Measurements from ENCODE around the gene SH3RF3. TPM values are rescaled to one million over a fixed set of nuclear protein-coding genes. Genes with fewer than 3 reads are reported as not detected.

The SH3RF3 gene
- total RNA-seq, 2 experiments from 2014 or later: 1.4 TPM

- peaks cover 3% of the 10 kb centered on the region for H3K4me1 Mint-ChIP-seq
- ATAC-seq (no peak), DNase-seq (no peak)
- H3K4me3 Mint-ChIP-seq: no peak overlapping the region
- H3K9me3 Mint-ChIP-seq (ENCODE audit: low read depth): no peaks in the 10 kb centered on the region
- intact Hi-C loops (cut with DNase I, micrococcal nuclease): loop anchor here in 1 of 2 experiments (5.0 kb wide), 1 partner anchor 51 kb away; no protein-coding TSS in a partner anchor
- H3K36me3 Mint-ChIP-seq (ENCODE audit: low read depth): no peaks in the 10 kb centered on the region
- no peak overlapping the region for H3K27ac Mint-ChIP-seq
- POLR2A ChIA-PET: no interaction called here
- H3K27me3 Mint-ChIP-seq: no peaks in the 10 kb centered on the region
- CTCF ChIA-PET: interaction anchor here (0.8 kb wide), 1 partner anchor 28 kb away, joined by 3 read pairs; no protein-coding TSS in a partner anchor
These were observed 57.7 kb downstream of the SH3RF3 start for GRCh38 chr2:109186656-109187250.

- intact Hi-C loops (cut with DNase I, micrococcal nuclease): loop anchor here in 1 of 2 experiments (5.0 kb wide), 1 partner anchor 49 kb away; no protein-coding TSS in a partner anchor
- POLR2A ChIA-PET: no interaction called here
- CTCF ChIA-PET: no interaction called here
These were observed 58.9 kb downstream of the SH3RF3 start for GRCh38 chr2:109187711-109188495.

GRCh38 chr2:109188496-109188890 lies 59.5 kb downstream of the SH3RF3 start:
- DNase-seq (no peak), ATAC-seq (no peak)
- H3K27me3 Mint-ChIP-seq: peaks cover 1% of the 10 kb centered on the region
- CTCF ChIA-PET: interaction anchor here (0.7 kb wide), 1 partner anchor 21 kb away, joined by 3 read pairs; no protein-coding TSS in a partner anchor
- no peaks in the 10 kb centered on the region for H3K4me1 Mint-ChIP-seq
- H3K4me3 Mint-ChIP-seq: no peak overlapping the region
- no peaks in the 10 kb centered on the region for H3K9me3 Mint-ChIP-seq (ENCODE audit: low read depth)
- no peak overlapping the region for H3K27ac Mint-ChIP-seq
- POLR2A ChIA-PET: no interaction called here
- intact Hi-C loops (cut with DNase I, micrococcal nuclease): loop anchor here in 1 of 2 experiments (5.0 kb wide), 1 partner anchor 49 kb away; no protein-coding TSS in a partner anchor
- no peaks in the 10 kb centered on the region for H3K36me3 Mint-ChIP-seq (ENCODE audit: low read depth)

More at GRCh38 chr2:109187711-109188495, 58.9 kb downstream of the SH3RF3 start:
- H3K27me3 Mint-ChIP-seq: peaks cover 1% of the 10 kb centered on the region
- H3K4me1 Mint-ChIP-seq: peaks cover 3% of the 10 kb centered on the region
- H3K9me3 Mint-ChIP-seq (ENCODE audit: low read depth): no peaks in the 10 kb centered on the region
- H3K4me3 Mint-ChIP-seq: no peak overlapping the region
- ATAC-seq: no peak
- no peaks in the 10 kb centered on the region for H3K36me3 Mint-ChIP-seq (ENCODE audit: low read depth)
- H3K27ac Mint-ChIP-seq: no peak overlapping the region
- DNase-seq: no peak

- Mint-ChIP-seq H3K36me3 (ENCODE audit: low read depth) (no peaks in the 10 kb centered on the region), H3K27ac (no peak overlapping the region), H3K27me3 (peaks cover 1% of the 10 kb centered on the region), H3K4me1 (no peaks in the 10 kb centered on the region), H3K4me3 (no peak overlapping the region), H3K9me3 (ENCODE audit: low read depth) (no peaks in the 10 kb centered on the region)
- ChIA-PET POLR2A (no interaction called here), CTCF (interaction anchor here (0.7 kb wide), 1 partner anchor 22 kb away, joined by 3 read pairs; no protein-coding TSS in a partner anchor)
- no peak for DNase-seq
- intact Hi-C loops (cut with DNase I, micrococcal nuclease): loop anchor here in 1 of 2 experiments (5.0 kb wide), 1 partner anchor 48 kb away; no protein-coding TSS in a partner anchor
- ATAC-seq: no peak
These were observed 59.9 kb downstream of the SH3RF3 start for GRCh38 chr2:109188898-109189297.

GRCh38 chr2:109189751-109190150 lies 60.7 kb downstream of the SH3RF3 start:
- H3K27ac Mint-ChIP-seq: no peak overlapping the region
- no peaks in the 10 kb centered on the region for H3K4me1 Mint-ChIP-seq
- H3K27me3 Mint-ChIP-seq: peaks cover 1% of the 10 kb centered on the region
- POLR2A ChIA-PET: no interaction called here
- CTCF ChIA-PET: no interaction called here
- DNase-seq (no peak), ATAC-seq (no peak)
- H3K36me3 Mint-ChIP-seq (ENCODE audit: low read depth): no peaks in the 10 kb centered on the region
- intact Hi-C loops (cut with DNase I, micrococcal nuclease): loop anchor here in 1 of 2 experiments (5.0 kb wide), 1 partner anchor 48 kb away; no protein-coding TSS in a partner anchor
- H3K9me3 Mint-ChIP-seq (ENCODE audit: low read depth): no peaks in the 10 kb centered on the region
- no peak overlapping the region for H3K4me3 Mint-ChIP-seq

- Mint-ChIP-seq H3K36me3 (ENCODE audit: low read depth) (no peaks in the 10 kb centered on the region), H3K27ac (no peak overlapping the region), H3K9me3 (ENCODE audit: low read depth) (no peaks in the 10 kb centered on the region), H3K27me3 (peaks cover 1% of the 10 kb centered on the region), H3K4me3 (no peak overlapping the region), H3K4me1 (no peaks in the 10 kb centered on the region)
- ATAC-seq (no peak), DNase-seq (no peak)
- intact Hi-C loops (cut with DNase I, micrococcal nuclease): no loop called here
- POLR2A ChIA-PET: no interaction called here
- CTCF ChIA-PET: no interaction called here
These were observed 65.0 kb downstream of the SH3RF3 start for GRCh38 chr2:109193807-109194619.

GRCh38 chr2:109194620-109194937 lies 65.6 kb downstream of the SH3RF3 start:
- CTCF ChIA-PET: interaction anchor here (0.7 to 0.8 kb wide), 2 partner anchors 23 to 316 kb away, joined by 3 read pairs; no protein-coding TSS in a partner anchor

GRCh38 chr2:109195193-109196045 lies 66.4 kb downstream of the SH3RF3 start:
- ATAC-seq: no peak
- H3K4me1 Mint-ChIP-seq: no peaks in the 10 kb centered on the region
- DNase-seq: no peak
- H3K9me3 Mint-ChIP-seq (ENCODE audit: low read depth): no peaks in the 10 kb centered on the region
- no peaks in the 10 kb centered on the region for H3K36me3 Mint-ChIP-seq (ENCODE audit: low read depth)
- intact Hi-C loops (cut with DNase I, micrococcal nuclease): no loop called here
- no peak overlapping the region for H3K27ac Mint-ChIP-seq
- peaks cover 1% of the 10 kb centered on the region for H3K27me3 Mint-ChIP-seq
- POLR2A ChIA-PET: no interaction called here
- CTCF ChIA-PET: interaction anchor here (0.7 to 0.8 kb wide), 2 partner anchors 24 to 315 kb away, joined by 3 read pairs; no protein-coding TSS in a partner anchor
- no peak overlapping the region for H3K4me3 Mint-ChIP-seq

More at GRCh38 chr2:109194620-109194937, 65.6 kb downstream of the SH3RF3 start:
- Mint-ChIP-seq H3K27ac (no peak overlapping the region), H3K36me3 (ENCODE audit: low read depth) (no peaks in the 10 kb centered on the region), H3K4me3 (no peak overlapping the region), H3K27me3 (peaks cover 1% of the 10 kb centered on the region), H3K9me3 (ENCODE audit: low read depth) (no peaks in the 10 kb centered on the region), H3K4me1 (no peaks in the 10 kb centered on the region)
- no peak for ATAC-seq
- POLR2A ChIA-PET: no interaction called here
- intact Hi-C loops (cut with DNase I, micrococcal nuclease): no loop called here
- DNase-seq: no peak

GRCh38 chr2:109196081-109196875 lies 67.3 kb downstream of the SH3RF3 start:
- ATAC-seq: no peak
- ChIA-PET POLR2A (no interaction called here), CTCF (no interaction called here)
- intact Hi-C loops (cut with DNase I, micrococcal nuclease): no loop called here
- Mint-ChIP-seq H3K4me3 (no peak overlapping the region), H3K9me3 (ENCODE audit: low read depth) (no peaks in the 10 kb centered on the region), H3K27me3 (peaks cover 1% of the 10 kb centered on the region), H3K36me3 (ENCODE audit: low read depth) (no peaks in the 10 kb centered on the region), H3K4me1 (no peaks in the 10 kb centered on the region), H3K27ac (no peak overlapping the region)
- DNase-seq: no peak

Data from activated CD4-positive, alpha-beta T cell treated with anti-CD3 and anti-CD28 coated beads for 36 hours (primary cell).